ENCODE data around the gene DES.

- TF ChIP-seq RAD21 (conservative IDR thresholded peaks at IDR 0.05), result no peak
- no peak for TF ChIP-seq POLR2AphosphoS5 (IDR thresholded peaks at IDR 0.05)
- no peak for TF ChIP-seq REST (IDR thresholded peaks at IDR 0.05; ENCODE audit: borderline replicate concordance)
- no peak for TF ChIP-seq EZH2 (IDR thresholded peaks at IDR 0.05; ENCODE audit: borderline replicate concordance, insufficient read depth, low read length, poor library complexity, severe bottlenecking)
- no peak for TF ChIP-seq CTCF (IDR thresholded peaks at IDR 0.05; ENCODE audit: poor library complexity, severe bottlenecking)
- no peak for TF ChIP-seq TAF1 (IDR thresholded peaks at IDR 0.05; ENCODE audit: low read depth)
- TF ChIP-seq SMC3 (conservative IDR thresholded peaks at IDR 0.05; ENCODE audit: poor library complexity), result no peak
- TF ChIP-seq EP300 (conservative IDR thresholded peaks at IDR 0.05; ENCODE audit: poor library complexity, severe bottlenecking), result no peak
- TF ChIP-seq MXI1 (conservative IDR thresholded peaks at IDR 0.05; ENCODE audit: poor library complexity, severe bottlenecking), result no peak
Measured at GRCh38 chr2:219422952-219423534, 4.9 kb downstream of the DES start.
